H9 (cell line): ENCODE results near the gene SLC22A12. TPM values are rescaled to one million over a fixed set of nuclear protein-coding genes. Genes with fewer than 3 reads are reported as not detected.

Source experiments
- DNase-seq: peaks from one replicate; pipeline ENCODE4 v3.0.0-alpha.2; 2017
- H2AFZ ChIP-seq: one replicate; pipeline ENCODE4 v1.6.1; 2013; ENCODE audit warnings: mild to moderate bottlenecking, low read length, control low read depth, moderate library complexity
- H2AK5ac ChIP-seq: 2 replicates; pipeline ENCODE4 v1.6.1; 2013; ENCODE audit warnings: low read length, control low read depth, mixed read lengths; ENCODE audit not compliant: insufficient read length
- H2BK120ac ChIP-seq: one replicate; pipeline ENCODE4 v1.6.1; 2013; ENCODE audit warnings: low read depth, mild to moderate bottlenecking, low read length, control low read depth, inconsistent platforms; ENCODE audit not compliant: poor library complexity, severe bottlenecking
- H2BK12ac ChIP-seq: 2 replicates; pipeline ENCODE4 v1.6.1; 2013; ENCODE audit warnings: low read length, control low read depth, mixed read lengths, low read depth; ENCODE audit not compliant: insufficient read length
- H2BK15ac ChIP-seq: 2 replicates; pipeline ENCODE4 v1.6.1; 2013; ENCODE audit warnings: low read depth, low read length, control low read depth
- H2BK20ac ChIP-seq: one replicate; pipeline ENCODE4 v1.6.1; 2013; ENCODE audit warnings: low read depth, mild to moderate bottlenecking, low read length, control low read depth, inconsistent platforms; ENCODE audit not compliant: poor library complexity, severe bottlenecking
- H2BK5ac ChIP-seq: 2 replicates; pipeline ENCODE4 v1.6.1; 2013; ENCODE audit warnings: low read length, control low read depth, mixed read lengths; ENCODE audit not compliant: insufficient read length
- H3K14ac ChIP-seq: 2 replicates; pipeline ENCODE4 v1.6.1; 2013; ENCODE audit warnings: low read length, control low read depth; ENCODE audit not compliant: insufficient read depth
- H3K18ac ChIP-seq: 2 replicates; pipeline ENCODE4 v1.6.1; 2013; ENCODE audit warnings: low read depth, mild to moderate bottlenecking, mixed read lengths, low read length, control low read depth; ENCODE audit not compliant: insufficient read length
- H3K23ac ChIP-seq: 2 replicates; pipeline ENCODE4 v1.6.1; 2013; ENCODE audit warnings: low read length, control low read depth, mixed read lengths, low read depth; ENCODE audit not compliant: insufficient read length
- H3K23me2 ChIP-seq: 2 replicates; pipeline ENCODE4 v1.6.1; 2013; ENCODE audit warnings: low read depth, mild to moderate bottlenecking, mixed read lengths, low read length, control low read depth; ENCODE audit not compliant: insufficient read length, poor library complexity, severe bottlenecking
- H3K27ac ChIP-seq: 2 replicates; pipeline ENCODE4 v1.5.1; 2013; ENCODE audit warnings: low read length, control low read depth, mixed read lengths, low read depth; ENCODE audit not compliant: insufficient read length
- H3K27me3 ChIP-seq: 2 replicates; pipeline ENCODE4 v1.6.1; 2013; ENCODE audit warnings: low read length, control low read depth, inconsistent platforms; ENCODE audit not compliant: insufficient read depth
- H3K4ac ChIP-seq: 2 replicates; pipeline ENCODE4 v1.6.1; 2013; ENCODE audit warnings: low read depth, mild to moderate bottlenecking, control low read depth, inconsistent platforms, low read length, moderate library complexity
- H3K4me1 ChIP-seq: 2 replicates; pipeline ENCODE4 v1.6.1; 2013; ENCODE audit warnings: low read length, control low read depth, inconsistent platforms; ENCODE audit not compliant: insufficient read depth
- H3K4me2 ChIP-seq: 2 replicates; pipeline ENCODE4 v1.6.1; 2013; ENCODE audit warnings: low read length, control low read depth, mixed read lengths; ENCODE audit not compliant: insufficient read length, insufficient read depth
- H3K56ac ChIP-seq: 2 replicates; pipeline ENCODE4 v1.6.1; 2013; ENCODE audit warnings: low read depth, mild to moderate bottlenecking, mixed read lengths, low read length, control low read depth; ENCODE audit not compliant: insufficient read length
- H3K79me1 ChIP-seq: 2 replicates; pipeline ENCODE4 v1.6.1; 2013; ENCODE audit warnings: low read depth, mild to moderate bottlenecking, moderate library complexity, low read length, control low read depth, inconsistent platforms; ENCODE audit not compliant: insufficient read depth, poor library complexity, severe bottlenecking
- H3K79me2 ChIP-seq: 2 replicates; pipeline ENCODE4 v1.6.1; 2013; ENCODE audit warnings: low read length, control low read depth, inconsistent platforms; ENCODE audit not compliant: insufficient read depth
- H3K9ac ChIP-seq: 2 replicates; pipeline ENCODE4 v1.6.1; 2013; ENCODE audit warnings: low read length, control low read depth, mixed read lengths; ENCODE audit not compliant: insufficient read length; ENCODE audit errors: extremely low read depth
- H3K9me3 ChIP-seq: one replicate; pipeline ENCODE4 v1.6.1; 2013; ENCODE audit warnings: low read depth, low read length, inconsistent platforms; ENCODE audit not compliant: control insufficient read depth
- H3T11ph ChIP-seq: one replicate; pipeline ENCODE4 v1.6.1; 2013; ENCODE audit warnings: mild to moderate bottlenecking, low read length, control low read depth, inconsistent platforms
- H4K20me1 ChIP-seq: one replicate; pipeline ENCODE4 v1.6.1; 2013; ENCODE audit not compliant: control insufficient read depth, insufficient read length, insufficient read depth
- H4K5ac ChIP-seq: 2 replicates; pipeline ENCODE4 v1.6.1; 2013; ENCODE audit warnings: low read depth, mild to moderate bottlenecking, mixed read lengths, low read length, control low read depth; ENCODE audit not compliant: insufficient read length
- H4K8ac ChIP-seq: replicated peaks from 2 replicates; pipeline ENCODE4 v1.6.1; 2013; ENCODE audit warnings: low read length, control low read depth, mixed read lengths, low read depth; ENCODE audit not compliant: insufficient read length
- H4K91ac ChIP-seq: 2 replicates; pipeline ENCODE4 v1.6.1; 2013; ENCODE audit warnings: low read depth, mild to moderate bottlenecking, moderate library complexity, mixed read lengths, low read length, control low read depth; ENCODE audit not compliant: insufficient read length
- H3K27ac Mint-ChIP-seq, 3 experiments: 2 replicates in 2 of 3; 3 replicates in 1 of 3; pipeline ENCODE4 v1.8.0; 2020 to 2021; ENCODE audit warnings: mixed read lengths in 3 of 3, mild to moderate bottlenecking in 1 of 3, moderate library complexity in 1 of 3
- H3K27me3 Mint-ChIP-seq: 2 replicates; pipeline ENCODE4 v1.8.0; 2021; ENCODE audit warnings: low read depth, mild to moderate bottlenecking, moderate library complexity, mixed read lengths
- H3K36me3 Mint-ChIP-seq, 3 experiments: 2 replicates in 2 of 3; 3 replicates in 1 of 3; pipeline ENCODE4 v1.8.0; 2020 to 2021; ENCODE audit warnings: low read depth in 3 of 3, mixed read lengths in 3 of 3; ENCODE audit not compliant: insufficient read depth in 1 of 3
- H3K4me1 Mint-ChIP-seq, 2 experiments: 2 replicates each; pipeline ENCODE4 v1.8.0; 2020; ENCODE audit warnings: mixed read lengths in 2 of 2
- H3K4me3 Mint-ChIP-seq, 2 experiments: 2 replicates in 1 of 2; 3 replicates in 1 of 2; pipeline ENCODE4 v1.8.0; 2020 to 2021; ENCODE audit warnings: mild to moderate bottlenecking in 2 of 2, mixed read lengths in 2 of 2, moderate library complexity in 1 of 2
- H3K9me3 Mint-ChIP-seq, 2 experiments: 2 replicates in 1 of 2; 3 replicates in 1 of 2; pipeline ENCODE4 v1.8.0; 2020; ENCODE audit warnings: mild to moderate bottlenecking in 2 of 2, mixed read lengths in 2 of 2, moderate library complexity in 1 of 2
- CTCF ChIP-seq: fragments of 200-600 bp; sonication (generic); conservative IDR thresholded peaks from 3 replicates; pipeline ENCODE4 v1.8.0; 2021; ENCODE audit warnings: antibody characterized with exemption, mild to moderate bottlenecking
- WGBS: extraction: QIAGEN DNeasy Blood & Tissue Kit; methylation state at CpG from one replicate; pipeline ENCODE4 v1.1.7; 2013; ENCODE audit warnings: missing lambda C conversion rate, low lambda C conversion rate, mixed read lengths; ENCODE audit not compliant: insufficient read length; ENCODE audit errors: extremely low coverage; 5-methylcytosine and 5-hydroxymethylcytosine counted together
- total RNA-seq: library from RNA; stranded (reverse); gene quantifications from 2 replicates; pipeline ENCODE4 v1.2.1, GENCODE V29; 2021

SLC22A12 gene
- total RNA-seq, 1 experiment from 2014 or later = not detected

- no peak overlapping the region for H2BK120ac ChIP-seq
- no CpG with 5 or more reads among the region's 19 CpGs for WGBS
Observed at GRCh38 chr11:64600281-64600992, 9.4 kb downstream of the SLC22A12 start.

More at GRCh38 chr11:64600281-64600992, 9.4 kb downstream of the SLC22A12 start:
- Histone ChIP-seq H3K23me2 (no peaks in the 10 kb centered on the region), H2BK15ac (no peak overlapping the region), H3K18ac (no peak overlapping the region), H3K27ac (no peak overlapping the region), H3T11ph (no peak overlapping the region), H3K4me2 (no peak overlapping the region), H3K9ac (no peak overlapping the region), H3K4ac (no peak overlapping the region), H4K20me1 (no peaks in the 10 kb centered on the region), H3K9me3 (no peaks in the 10 kb centered on the region), H2AK5ac (no peak overlapping the region), H2BK5ac (no peak overlapping the region), H3K4me1 (no peaks in the 10 kb centered on the region), H3K56ac (no peak overlapping the region), H3K23ac (no peak overlapping the region), H4K8ac (no peak overlapping the region), H3K14ac (no peak overlapping the region), H4K5ac (no peak overlapping the region), H2AFZ (no peak overlapping the region), H2BK12ac (no peak overlapping the region), H3K79me2 (no peaks in the 10 kb centered on the region), H4K91ac (no peak overlapping the region), H2BK20ac (no peak overlapping the region), H3K27me3 (no peaks in the 10 kb centered on the region), H3K79me1 (no peaks in the 10 kb centered on the region)
- Mint-ChIP-seq H3K4me1 (peaks cover 5 to 8% of the 10 kb centered on the region in 2 experiments), H3K9me3 (peaks cover 0 to 4% of the 10 kb centered on the region in 2 experiments; a peak in 3 of 5 replicates), H3K27me3 (peaks cover 14% of the 10 kb centered on the region), H3K4me3 (no peak overlapping the region), H3K27ac (no peak overlapping the region), H3K36me3 (no peaks in the 10 kb centered on the region)
- no peak for TF ChIP-seq CTCF
- DNase-seq = no peak
